ENCODE results near the gene KATNA1. TPM values are rescaled to one million over a fixed set of nuclear protein-coding genes. Genes with fewer than 3 reads are reported as not detected.
A peak's percentile ranks its signal among the peaks of the same experiment; 100 is the strongest.

KATNA1 gene
- total RNA-seq, 1 donor from 2014 or later, result 19.2 TPM

DNA sequence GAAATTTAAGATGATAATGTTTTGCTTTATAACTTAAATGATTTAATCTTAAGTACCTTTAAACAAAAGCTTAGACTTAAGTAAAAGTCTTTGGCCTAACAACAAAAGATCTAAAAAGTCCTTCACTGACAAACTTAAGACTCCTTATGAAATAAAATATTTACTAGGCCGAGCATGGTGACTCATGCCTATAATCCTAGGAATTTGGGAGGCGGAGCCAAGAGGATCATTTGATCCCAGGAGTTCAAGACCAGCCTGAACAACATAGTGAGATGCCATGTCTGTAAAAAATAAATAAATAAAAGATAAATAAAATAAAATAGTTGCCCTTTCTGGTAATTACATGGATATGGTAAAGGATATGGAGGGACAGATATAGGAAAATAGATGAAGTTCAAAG is 12.4 kb downstream of the KATNA1 start:
- no peak for TF ChIP-seq CTCF (IDR thresholded peaks at IDR 0.05)
- Mint-ChIP-seq H3K4me3 (ENCODE audit: unreplicated experiment) (no peak overlapping the region), H3K27ac (ENCODE audit: unreplicated experiment) (peak overlapping the region; percentile 47), H3K36me3 (ENCODE audit: unreplicated experiment) (peaks cover 2% of the 10 kb centered on the region), H3K27me3 (ENCODE audit: unreplicated experiment) (no peaks in the 10 kb centered on the region), H3K9me3 (ENCODE audit: unreplicated experiment) (no peaks in the 10 kb centered on the region), H3K4me1 (ENCODE audit: unreplicated experiment) (no peaks in the 10 kb centered on the region)
- no peak for DNase-seq (ENCODE audit: extremely low spot score, unreplicated experiment)

DNA sequence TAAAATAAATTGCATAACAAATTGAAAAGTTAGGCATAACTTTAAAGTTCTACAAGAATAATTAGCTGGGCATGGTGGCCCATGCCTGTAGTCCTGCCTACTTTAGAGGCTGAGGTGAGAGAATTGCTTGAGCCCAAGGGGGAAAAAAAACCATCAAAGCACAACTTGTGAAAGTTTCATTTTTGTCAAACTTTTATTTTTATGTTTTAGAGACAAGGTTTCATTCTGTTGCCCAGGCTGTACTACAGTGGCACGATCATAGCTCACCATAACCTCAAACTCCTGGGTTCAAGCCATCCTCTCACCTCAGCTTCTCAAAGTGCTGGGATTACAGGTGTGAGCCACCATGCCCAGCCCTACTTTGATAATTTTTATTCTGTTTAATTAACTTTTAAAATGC is 14.2 kb downstream of the KATNA1 start:
- Mint-ChIP-seq H3K4me1 (ENCODE audit: unreplicated experiment) (no peaks in the 10 kb centered on the region), H3K27me3 (ENCODE audit: unreplicated experiment) (no peaks in the 10 kb centered on the region), H3K27ac (ENCODE audit: unreplicated experiment) (no peak overlapping the region), H3K4me3 (ENCODE audit: unreplicated experiment) (no peak overlapping the region), H3K9me3 (ENCODE audit: unreplicated experiment) (no peaks in the 10 kb centered on the region), H3K36me3 (ENCODE audit: unreplicated experiment) (peaks cover 9% of the 10 kb centered on the region)
- DNase-seq (ENCODE audit: extremely low spot score, unreplicated experiment), result no peak
- TF ChIP-seq CTCF (IDR thresholded peaks at IDR 0.05), result no peak

GRCh38 chr6:149628875-149629510 is 19.5 kb downstream of the KATNA1 start:
- Mint-ChIP-seq H3K27ac (ENCODE audit: unreplicated experiment) (no peak overlapping the region), H3K9me3 (ENCODE audit: unreplicated experiment) (no peaks in the 10 kb centered on the region), H3K27me3 (ENCODE audit: unreplicated experiment) (no peaks in the 10 kb centered on the region), H3K36me3 (ENCODE audit: unreplicated experiment) (peaks cover 21% of the 10 kb centered on the region), H3K4me1 (ENCODE audit: unreplicated experiment) (no peaks in the 10 kb centered on the region), H3K4me3 (ENCODE audit: unreplicated experiment) (no peak overlapping the region)
- TF ChIP-seq CTCF (IDR thresholded peaks at IDR 0.05), result no peak
- no peak for DNase-seq (ENCODE audit: extremely low spot score, unreplicated experiment)

DNA sequence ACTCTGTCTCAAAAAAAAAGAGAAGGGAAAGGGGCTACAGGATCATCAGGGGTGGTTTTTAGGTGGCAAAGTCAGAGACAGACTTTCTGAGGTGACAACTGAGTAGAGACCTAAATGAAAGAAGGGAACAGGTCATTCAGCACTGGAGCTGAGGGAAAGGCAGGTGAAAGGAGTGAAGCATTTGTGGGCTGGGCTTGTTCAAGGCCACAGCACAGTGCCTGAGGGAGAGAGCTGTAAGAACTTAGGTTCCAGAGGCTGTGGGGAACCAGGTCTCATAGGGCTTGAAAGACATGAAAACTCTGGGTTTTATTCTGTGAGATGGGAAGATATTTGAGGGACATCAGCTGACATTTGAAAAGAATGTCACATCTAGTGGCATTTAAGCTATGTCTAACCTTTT is 20.8 kb downstream of the KATNA1 start:
- Mint-ChIP-seq H3K27ac (ENCODE audit: unreplicated experiment) (no peak overlapping the region), H3K4me1 (ENCODE audit: unreplicated experiment) (no peaks in the 10 kb centered on the region), H3K27me3 (ENCODE audit: unreplicated experiment) (no peaks in the 10 kb centered on the region), H3K36me3 (ENCODE audit: unreplicated experiment) (peaks cover 26% of the 10 kb centered on the region), H3K9me3 (ENCODE audit: unreplicated experiment) (no peaks in the 10 kb centered on the region), H3K4me3 (ENCODE audit: unreplicated experiment) (no peak overlapping the region)
- no peak for DNase-seq (ENCODE audit: extremely low spot score, unreplicated experiment)
- no peak for TF ChIP-seq CTCF (IDR thresholded peaks at IDR 0.05)

DNA sequence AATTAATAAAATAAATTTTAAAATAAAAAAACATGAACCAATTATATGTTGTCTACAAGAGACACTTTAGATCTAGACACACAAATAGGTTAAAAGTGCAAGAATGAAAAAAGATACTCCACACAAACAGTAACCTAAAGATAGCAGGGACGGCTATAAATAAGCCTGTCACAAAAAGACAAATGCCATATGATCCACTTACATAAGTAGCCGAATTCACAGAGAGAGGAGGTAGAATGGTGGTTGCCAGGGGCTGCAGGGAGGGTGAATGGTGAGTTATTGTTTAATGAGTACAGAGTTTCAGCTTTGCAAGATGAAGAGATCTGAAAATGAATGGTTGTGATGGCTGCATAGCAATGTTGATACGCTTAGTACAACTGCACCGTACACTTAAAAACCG is 32.7 kb downstream of the KATNA1 start:
- H3K9me3 Mint-ChIP-seq (ENCODE audit: unreplicated experiment), result peaks cover 4% of the 10 kb centered on the region
- no peak overlapping the region for H3K27ac Mint-ChIP-seq (ENCODE audit: unreplicated experiment)
- H3K4me3 Mint-ChIP-seq (ENCODE audit: unreplicated experiment), result no peak overlapping the region
- H3K27me3 Mint-ChIP-seq (ENCODE audit: unreplicated experiment), result no peaks in the 10 kb centered on the region
- no peaks in the 10 kb centered on the region for H3K4me1 Mint-ChIP-seq (ENCODE audit: unreplicated experiment)
- no peak for DNase-seq (ENCODE audit: extremely low spot score, unreplicated experiment)
- H3K36me3 Mint-ChIP-seq (ENCODE audit: unreplicated experiment), result peaks cover 25% of the 10 kb centered on the region
- TF ChIP-seq CTCF (IDR thresholded peaks at IDR 0.05), result no peak

Data from osteocyte (in vitro differentiated cells).